T-helper 17 cell (primary cell): ENCODE data around the gene LHFPL2. TPM values are rescaled to one million over a fixed set of nuclear protein-coding genes. Genes with fewer than 3 reads are reported as not detected.
"Not testable (repeated sequence)": the region's sequence is repeated elsewhere in the genome, so short reads cannot be mapped to it uniquely, and the experiment has no call there.

Experiments used
- ATAC-seq: fragments of 150-1000 bp; cut with Tn5 transposase; 2 replicates; pipeline ENCODE4 v1.10.0; 2021; ENCODE audit warnings: mild to moderate bottlenecking, moderate library complexity
- DNase-seq, 3 donors: peaks; one replicate each; pipeline versions ENCODE4 v3.0.0 to v3.0.0-alpha.2; 2020 to 2021
- H3K9me3 ChIP-seq: one replicate; pipeline ENCODE4 v1.7.0; 2013; ENCODE audit warnings: low read length, mild to moderate bottlenecking; ENCODE audit not compliant: control insufficient read depth, poor library complexity, severe bottlenecking
- H3K27ac Mint-ChIP-seq: one replicate; pipeline ENCODE4 v1.8.0; 2022; ENCODE audit warnings: mild to moderate bottlenecking, moderate library complexity, mixed read lengths
- H3K27me3 Mint-ChIP-seq: one replicate; pipeline ENCODE4 v1.8.0; 2022; ENCODE audit warnings: mixed read lengths
- H3K36me3 Mint-ChIP-seq: one replicate; pipeline ENCODE4 v1.8.0; 2022; ENCODE audit warnings: low read depth, mixed read lengths
- H3K4me1 Mint-ChIP-seq: one replicate; pipeline ENCODE4 v1.8.0; 2022; ENCODE audit warnings: mild to moderate bottlenecking, mixed read lengths
- H3K4me3 Mint-ChIP-seq: one replicate; pipeline ENCODE4 v1.8.0; 2022; ENCODE audit warnings: mild to moderate bottlenecking, moderate library complexity, mixed read lengths
- total RNA-seq, 4 donors: library from RNA in 2 of 4; stranded (reverse) in 2 of 4; gene quantifications; one replicate each; pipeline ENCODE4 v1.2.3 and lab custom pipeline; 2022 to 2026

LHFPL2 gene
- total RNA-seq, 2 donors from 2014 or later, result 1.3 to 4.3 TPM

DNA sequence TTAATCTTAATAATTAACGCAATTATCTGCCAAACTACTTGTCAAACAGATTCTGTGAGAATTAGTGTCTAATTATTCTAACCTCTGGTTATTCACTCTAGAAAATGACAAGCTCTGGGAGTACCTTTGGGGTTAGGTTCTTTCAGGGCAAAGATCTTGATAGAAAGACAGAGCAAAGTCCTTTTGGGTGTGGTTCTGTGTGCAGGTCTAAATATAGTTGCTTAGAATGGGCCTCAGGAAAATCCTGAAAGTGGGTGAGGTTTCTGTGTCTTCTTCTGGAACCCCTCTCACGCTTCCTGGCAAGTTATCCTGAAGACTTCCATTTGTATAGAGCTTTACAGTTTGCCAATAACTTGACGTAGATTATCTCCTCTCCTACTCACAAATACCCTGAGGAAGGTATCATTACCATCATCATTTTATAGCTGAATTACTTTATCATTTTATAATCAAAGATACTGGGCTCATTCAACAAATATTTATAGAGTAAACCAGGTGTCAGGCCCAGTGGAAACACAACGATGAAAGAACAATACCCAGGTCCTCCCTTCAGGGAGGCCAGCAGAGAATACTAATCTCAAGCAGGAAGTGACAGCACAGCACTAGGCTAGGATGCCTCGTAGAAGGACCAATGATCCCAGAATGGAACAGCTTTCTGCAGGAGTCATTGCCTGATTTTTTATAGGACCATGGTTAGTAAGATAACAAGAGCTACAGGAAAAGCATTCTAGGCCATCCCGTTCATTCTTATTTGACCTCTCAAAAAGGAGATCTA is 27.6 kb upstream of the LHFPL2 start:
- peaks cover 9% of the 10 kb centered on the region for H3K27me3 Mint-ChIP-seq
- no peak overlapping the region for H3K27ac Mint-ChIP-seq
- ATAC-seq, result no peak
- H3K36me3 Mint-ChIP-seq, result no peaks in the 10 kb centered on the region
- H3K9me3 ChIP-seq, result no peaks in the 10 kb centered on the region
- no peaks in the 10 kb centered on the region for H3K4me1 Mint-ChIP-seq
- H3K4me3 Mint-ChIP-seq, result no peak overlapping the region
- DNase-seq, result no peak

GRCh38 chr5:78673827-78674226 is 25.3 kb upstream of the LHFPL2 start:
- not testable (repeated sequence) for DNase-seq, ATAC-seq, H3K36me3 Mint-ChIP-seq, H3K27me3 Mint-ChIP-seq, H3K4me1 Mint-ChIP-seq, H3K27ac Mint-ChIP-seq, H3K9me3 ChIP-seq, H3K4me3 Mint-ChIP-seq

DNA sequence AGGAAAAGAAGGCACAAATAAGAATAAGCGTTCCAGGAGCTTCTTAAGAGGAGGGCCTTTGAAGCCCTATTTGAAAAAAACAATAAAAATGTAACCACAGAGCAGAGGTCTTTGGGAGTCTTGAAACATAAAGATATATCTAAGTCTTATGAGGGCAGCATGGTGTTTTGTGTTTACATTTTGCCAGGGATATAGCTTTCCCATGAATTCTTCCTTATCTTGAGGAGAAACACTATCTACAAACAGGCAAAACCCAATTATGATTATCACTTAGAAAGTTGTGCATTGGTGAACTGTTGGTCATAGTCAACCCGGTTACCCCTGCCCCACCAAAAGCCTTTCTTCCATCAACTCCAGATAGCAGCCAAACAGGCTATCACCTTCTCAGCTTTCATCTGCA is 23.6 kb upstream of the LHFPL2 start:
- DNase-seq, result no peak
- no peak overlapping the region for H3K27ac Mint-ChIP-seq
- H3K27me3 Mint-ChIP-seq, result peaks cover 4% of the 10 kb centered on the region
- H3K9me3 ChIP-seq, result no peaks in the 10 kb centered on the region
- ATAC-seq, result no peak
- H3K36me3 Mint-ChIP-seq, result no peaks in the 10 kb centered on the region
- H3K4me3 Mint-ChIP-seq, result no peak overlapping the region
- no peaks in the 10 kb centered on the region for H3K4me1 Mint-ChIP-seq

DNA sequence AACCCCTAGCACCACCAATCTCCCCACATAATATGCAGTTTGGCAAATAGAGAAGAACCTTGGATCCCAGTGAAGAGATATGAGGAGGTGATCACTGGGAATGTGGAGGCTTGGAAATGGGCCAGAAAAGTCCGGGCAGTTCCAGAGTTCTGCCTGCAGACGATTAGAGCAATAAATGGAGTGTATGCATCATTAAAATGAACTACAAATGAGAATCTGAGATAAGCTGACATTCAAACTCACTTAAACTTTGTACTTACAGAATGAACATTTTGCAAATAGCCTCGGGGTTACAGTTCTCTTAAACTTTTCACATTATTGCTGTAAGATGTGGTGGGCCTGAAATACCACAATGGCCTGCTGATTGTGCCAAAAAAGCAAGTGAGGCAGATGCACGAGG is 23.0 kb upstream of the LHFPL2 start:
- Mint-ChIP-seq H3K27ac (no peak overlapping the region), H3K4me1 (no peaks in the 10 kb centered on the region), H3K4me3 (no peak overlapping the region), H3K36me3 (no peaks in the 10 kb centered on the region), H3K27me3 (peaks cover 5% of the 10 kb centered on the region)
- H3K9me3 ChIP-seq, result no peaks in the 10 kb centered on the region
- ATAC-seq (no peak), DNase-seq (no peak)

DNA sequence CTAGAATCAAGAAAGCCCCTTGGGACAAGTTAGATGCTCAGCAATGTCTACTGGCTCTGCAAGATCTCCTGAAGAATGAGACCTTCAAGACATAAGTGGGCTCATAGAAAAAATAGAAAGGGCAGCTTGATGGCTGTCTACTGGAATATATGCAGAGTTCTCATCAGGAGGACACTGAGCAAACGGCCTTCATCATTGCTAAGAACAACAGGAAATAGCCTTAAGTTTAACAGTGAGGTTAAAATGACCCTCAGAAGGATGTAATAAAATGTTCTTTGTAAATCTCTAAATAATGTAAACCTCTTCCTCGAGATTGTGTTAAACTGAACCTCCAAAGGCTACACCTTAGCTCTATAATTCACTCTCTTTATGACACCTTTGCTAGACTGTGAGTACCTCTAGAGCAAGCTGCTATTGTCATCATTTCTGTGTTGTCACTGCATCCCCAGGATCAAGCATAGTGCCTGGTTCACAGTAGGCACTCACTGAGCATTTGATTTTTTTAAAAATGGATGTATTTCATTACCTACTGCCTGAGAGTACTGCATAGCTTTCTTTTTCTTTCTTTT is 22.2 kb upstream of the LHFPL2 start:
- H3K27me3 Mint-ChIP-seq, result peaks cover 13% of the 10 kb centered on the region
- H3K9me3 ChIP-seq, result no peaks in the 10 kb centered on the region
- H3K4me1 Mint-ChIP-seq, result no peaks in the 10 kb centered on the region
- H3K4me3 Mint-ChIP-seq, result no peak overlapping the region
- H3K27ac Mint-ChIP-seq, result no peak overlapping the region
- DNase-seq (no peak), ATAC-seq (no peak)
- H3K36me3 Mint-ChIP-seq, result no peaks in the 10 kb centered on the region

DNA sequence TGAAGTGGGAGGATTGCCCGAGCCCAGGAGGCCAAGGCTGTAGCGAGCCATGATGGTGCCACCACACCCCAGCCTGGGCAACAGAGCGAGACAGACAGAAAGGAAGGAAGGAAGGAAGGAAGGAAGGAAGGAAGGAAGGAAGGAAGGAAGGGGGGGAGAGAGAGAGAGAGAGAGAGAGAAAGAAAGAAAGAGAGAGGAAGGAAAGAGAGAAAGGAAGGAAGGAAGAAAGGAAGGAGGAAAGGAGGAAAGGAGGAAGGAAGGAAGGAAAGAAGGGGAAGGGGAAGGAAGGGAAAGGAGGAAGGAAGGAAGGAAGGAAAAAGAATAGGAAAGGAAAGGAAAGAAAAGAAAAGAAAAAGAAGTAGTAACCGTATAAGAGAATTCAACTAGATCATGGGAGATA is 20.8 kb upstream of the LHFPL2 start:
- ATAC-seq, result no peak
- H3K4me1 Mint-ChIP-seq, result peaks cover 2% of the 10 kb centered on the region
- peaks cover 22% of the 10 kb centered on the region for H3K27me3 Mint-ChIP-seq
- no peak for DNase-seq
- no peaks in the 10 kb centered on the region for H3K9me3 ChIP-seq
- no peak overlapping the region for H3K27ac Mint-ChIP-seq
- no peaks in the 10 kb centered on the region for H3K36me3 Mint-ChIP-seq
- H3K4me3 Mint-ChIP-seq, result no peak overlapping the region

DNA sequence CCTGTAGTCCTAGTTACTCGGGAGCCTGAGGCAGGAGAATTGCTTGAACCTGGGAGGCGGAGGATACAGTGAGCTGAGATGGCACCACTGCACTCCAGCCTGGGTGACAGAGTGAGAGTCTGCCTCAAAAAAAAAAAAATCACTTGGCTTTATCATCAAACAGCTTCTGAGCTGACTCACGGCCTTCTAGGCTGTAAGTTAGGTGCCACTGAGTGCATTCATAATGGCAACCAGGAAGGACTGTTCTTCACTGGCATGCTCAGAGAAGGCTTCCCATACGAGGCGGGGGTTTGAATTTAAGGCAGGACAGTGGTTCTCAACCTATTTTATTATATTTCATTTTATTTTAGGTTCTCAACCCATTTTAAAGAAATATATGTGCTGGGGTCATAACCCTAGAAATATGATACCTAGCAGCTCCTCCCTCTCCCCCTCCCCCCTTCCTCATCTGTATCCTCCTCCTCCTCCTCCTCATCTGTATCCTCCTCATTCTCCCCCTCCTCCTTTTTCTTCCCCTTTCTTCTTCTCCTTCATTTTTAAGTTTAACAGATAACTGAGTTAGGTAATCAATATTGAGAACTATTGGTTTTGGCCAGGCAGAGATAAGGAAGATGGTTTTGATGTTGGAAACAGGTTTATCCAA is 19.0 kb upstream of the LHFPL2 start:
- no peak for ATAC-seq
- Mint-ChIP-seq H3K4me1 (peaks cover 2% of the 10 kb centered on the region), H3K36me3 (no peaks in the 10 kb centered on the region), H3K27ac (no peak overlapping the region), H3K27me3 (peaks cover 18% of the 10 kb centered on the region), H3K4me3 (no peak overlapping the region)
- no peak for DNase-seq
- no peaks in the 10 kb centered on the region for H3K9me3 ChIP-seq

DNA sequence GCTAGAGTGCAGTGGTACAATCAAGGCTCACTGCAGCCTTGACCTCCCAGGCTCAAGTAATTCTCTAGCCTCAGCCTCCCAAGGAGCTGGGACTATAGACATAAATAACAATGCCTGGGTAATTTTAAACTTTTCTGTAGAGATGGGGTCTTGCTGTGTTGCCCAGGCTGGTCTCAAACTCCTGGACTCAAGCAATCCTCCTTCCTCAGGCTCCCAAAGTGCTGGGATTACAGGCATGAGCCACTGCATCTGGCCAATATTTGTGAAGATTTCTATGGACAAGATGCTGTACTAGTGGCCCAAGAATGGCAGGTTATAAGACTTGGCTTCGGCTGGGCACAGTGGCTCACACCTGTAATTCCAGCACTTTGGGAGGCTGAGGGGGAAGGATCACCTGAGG is 18.4 kb upstream of the LHFPL2 start:
- not testable (repeated sequence) for H3K27ac Mint-ChIP-seq, H3K4me1 Mint-ChIP-seq, H3K4me3 Mint-ChIP-seq, H3K9me3 ChIP-seq, H3K36me3 Mint-ChIP-seq, DNase-seq, ATAC-seq
- H3K27me3 Mint-ChIP-seq, result peaks cover 18% of the 10 kb centered on the region

GRCh38 chr5:78666041-78666444 is 17.5 kb upstream of the LHFPL2 start:
- H3K4me3 Mint-ChIP-seq, result no peak overlapping the region
- no peaks in the 10 kb centered on the region for H3K36me3 Mint-ChIP-seq
- peaks cover 2% of the 10 kb centered on the region for H3K4me1 Mint-ChIP-seq
- no peaks in the 10 kb centered on the region for H3K9me3 ChIP-seq
- DNase-seq, result no peak
- ATAC-seq, result no peak
- H3K27me3 Mint-ChIP-seq, result peaks cover 18% of the 10 kb centered on the region
- no peak overlapping the region for H3K27ac Mint-ChIP-seq

DNA sequence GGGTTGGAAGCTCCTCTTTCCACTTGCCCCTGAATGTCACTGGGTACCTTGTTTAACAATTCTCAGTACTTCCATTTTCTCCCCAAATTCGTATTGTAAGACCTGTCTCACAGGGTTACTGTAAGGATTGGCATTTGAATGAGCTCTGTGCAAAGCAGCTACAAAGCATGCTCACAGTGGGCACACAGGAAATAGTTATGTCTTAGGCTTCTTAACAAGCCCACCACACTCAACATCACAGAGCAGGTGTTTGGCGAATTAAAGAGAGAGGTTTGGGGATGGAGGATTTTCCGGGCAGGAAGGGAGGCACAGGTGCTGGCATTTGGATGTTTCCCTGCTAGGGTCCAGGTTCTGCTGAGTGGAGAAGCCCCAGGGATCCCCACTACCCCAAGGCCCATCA is 17.0 kb upstream of the LHFPL2 start:
- peaks cover 18% of the 10 kb centered on the region for H3K27me3 Mint-ChIP-seq
- H3K27ac Mint-ChIP-seq, result no peak overlapping the region
- no peaks in the 10 kb centered on the region for H3K36me3 Mint-ChIP-seq
- H3K4me3 Mint-ChIP-seq, result no peak overlapping the region
- no peak for ATAC-seq
- peaks cover 2% of the 10 kb centered on the region for H3K4me1 Mint-ChIP-seq
- DNase-seq, result no peak
- no peaks in the 10 kb centered on the region for H3K9me3 ChIP-seq

GRCh38 chr5:78662323-78662722 is 13.8 kb upstream of the LHFPL2 start:
- peaks cover 2% of the 10 kb centered on the region for H3K4me1 Mint-ChIP-seq
- H3K27ac Mint-ChIP-seq, result no peak overlapping the region
- DNase-seq, result no peak
- H3K9me3 ChIP-seq, result no peaks in the 10 kb centered on the region
- no peak for ATAC-seq
- H3K4me3 Mint-ChIP-seq, result no peak overlapping the region
- H3K36me3 Mint-ChIP-seq, result no peaks in the 10 kb centered on the region
- peaks cover 28% of the 10 kb centered on the region for H3K27me3 Mint-ChIP-seq

DNA sequence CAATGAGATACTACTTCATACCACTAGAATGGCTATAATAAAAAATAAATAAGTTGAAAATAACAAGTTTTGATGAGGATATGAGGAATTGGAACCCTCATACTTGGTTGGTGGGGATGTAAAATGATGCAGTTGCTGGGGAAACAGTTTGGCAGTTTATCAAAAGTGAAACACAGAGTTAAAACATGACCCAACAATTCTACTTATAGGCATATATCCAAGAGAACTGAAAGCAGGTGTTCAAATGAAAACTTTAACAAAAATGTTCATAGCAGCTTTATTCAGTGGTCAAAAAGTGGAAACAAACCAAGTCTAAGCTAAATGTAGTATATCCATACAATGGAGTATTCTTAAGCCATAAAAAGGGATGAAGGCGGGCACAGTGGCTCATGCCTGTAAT is 13.1 kb upstream of the LHFPL2 start:
- no peaks in the 10 kb centered on the region for H3K9me3 ChIP-seq
- no peak overlapping the region for H3K27ac Mint-ChIP-seq
- no peak overlapping the region for H3K4me3 Mint-ChIP-seq
- H3K36me3 Mint-ChIP-seq, result no peaks in the 10 kb centered on the region
- no peak for DNase-seq
- peaks cover 28% of the 10 kb centered on the region for H3K27me3 Mint-ChIP-seq
- peaks cover 2% of the 10 kb centered on the region for H3K4me1 Mint-ChIP-seq
- ATAC-seq, result no peak

- DNase-seq, result no peak
- Mint-ChIP-seq H3K27me3 (peaks cover 22% of the 10 kb centered on the region), H3K27ac (no peak overlapping the region), H3K4me3 (no peak overlapping the region), H3K4me1 (peaks cover 2% of the 10 kb centered on the region), H3K36me3 (no peaks in the 10 kb centered on the region)
- H3K9me3 ChIP-seq, result no peaks in the 10 kb centered on the region
- ATAC-seq, result no peak
Observed at GRCh38 chr5:78661044-78661443, 12.5 kb upstream of the LHFPL2 start.

DNA sequence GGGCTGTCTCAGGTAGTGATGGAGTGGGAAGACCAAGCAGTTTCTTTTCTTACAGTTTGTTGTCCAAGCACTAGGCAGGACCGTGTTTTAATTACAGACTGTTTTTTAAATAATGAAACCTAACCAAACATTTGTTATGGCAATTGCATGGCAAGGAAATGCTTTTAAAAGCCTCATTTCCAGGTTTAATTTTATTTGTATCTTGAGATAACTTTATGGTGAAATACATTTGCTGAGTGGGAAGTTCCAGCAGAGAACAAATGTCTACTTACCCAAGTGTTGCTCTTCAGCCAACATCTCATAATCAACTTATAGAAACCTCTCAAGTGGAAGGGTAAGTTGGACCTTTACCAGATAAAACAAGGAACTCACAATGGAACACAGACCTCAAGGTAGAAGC is 11.8 kb upstream of the LHFPL2 start:
- no peak overlapping the region for H3K27ac Mint-ChIP-seq
- H3K4me1 Mint-ChIP-seq, result peaks cover under 1% of the 10 kb centered on the region
- no peaks in the 10 kb centered on the region for H3K9me3 ChIP-seq
- no peaks in the 10 kb centered on the region for H3K36me3 Mint-ChIP-seq
- H3K27me3 Mint-ChIP-seq, result peaks cover 16% of the 10 kb centered on the region
- ATAC-seq (no peak), DNase-seq (no peak)
- H3K4me3 Mint-ChIP-seq, result no peak overlapping the region
